GM12865 (cell line): ENCODE data around the gene TUBGCP4.

ENCODE experiments used
- DNase-seq: peaks from one replicate; pipeline ENCODE4 v3.0.0; 2010; ENCODE audit warnings: low read depth
- H3K4me3 ChIP-seq: 2 replicates; pipeline ENCODE4 v1.5.1; 2011; ENCODE audit warnings: mild to moderate bottlenecking, low read depth, low read length, control low read depth
- CTCF ChIP-seq: IDR thresholded peaks from 2 replicates; pipeline ENCODE4 v1.5.1; 2011; ENCODE audit warnings: low read length, control low read depth, low read depth, inconsistent platforms; ENCODE audit not compliant: insufficient read depth; ENCODE audit errors: missing control alignments

The TUBGCP4 gene

GRCh38 chr15:43420876-43421275, 50.0 kb downstream of the TUBGCP4 start:
- TF ChIP-seq CTCF: no peak
- no peak for DNase-seq

GRCh38 chr15:43423793-43424192, 52.9 kb downstream of the TUBGCP4 start:
- no peak for DNase-seq
- H3K4me3 ChIP-seq: no peak overlapping the region
- no peak for TF ChIP-seq CTCF

More at GRCh38 chr15:43420876-43421275, 50.0 kb downstream of the TUBGCP4 start:
- H3K4me3 ChIP-seq: no peak overlapping the region

GRCh38 chr15:43429687-43430086, 58.8 kb downstream of the TUBGCP4 start:
- TF ChIP-seq CTCF: no peak
- DNase-seq: no peak

GRCh38 chr15:43433165-43433564, 62.3 kb downstream of the TUBGCP4 start:
- no peak overlapping the region for H3K4me3 ChIP-seq
- no peak for DNase-seq
- TF ChIP-seq CTCF: no peak

More at GRCh38 chr15:43429687-43430086, 58.8 kb downstream of the TUBGCP4 start:
- H3K4me3 ChIP-seq: no peak overlapping the region

GRCh38 chr15:43433661-43434303, 62.9 kb downstream of the TUBGCP4 start:
- no peak for TF ChIP-seq CTCF
- H3K4me3 ChIP-seq: no peak overlapping the region
- no peak for DNase-seq

- TF ChIP-seq CTCF: no peak
- no peak overlapping the region for H3K4me3 ChIP-seq
- DNase-seq: no peak
These were observed 63.5 kb downstream of the TUBGCP4 start for GRCh38 chr15:43434446-43434845.

GRCh38 chr15:43436395-43436794, 65.5 kb downstream of the TUBGCP4 start:
- no peak for DNase-seq
- H3K4me3 ChIP-seq: no peak overlapping the region
- no peak for TF ChIP-seq CTCF
